Muscle layer of colon (tissue), 2 donors: ENCODE data around the gene SAMD4A.

ENCODE experiments used
- H3K27ac ChIP-seq: one replicate; pipeline ENCODE4 v1.7.0; 2013; ENCODE audit warnings: low read depth, mild to moderate bottlenecking, low read length, moderate library complexity
- H3K27me3 ChIP-seq, 2 donors: one replicate each; pipeline ENCODE4 v1.7.0; 2013; ENCODE audit warnings: low read length in 2 of 2, mild to moderate bottlenecking in 2 of 2; ENCODE audit not compliant: insufficient read depth in 2 of 2, control insufficient read depth in 1 of 2
- H3K36me3 ChIP-seq: one replicate; pipeline ENCODE4 v1.7.0; 2013; ENCODE audit warnings: mild to moderate bottlenecking, low read length; ENCODE audit not compliant: insufficient read depth
- H3K4me1 ChIP-seq: one replicate; pipeline ENCODE4 v1.7.0; 2013; ENCODE audit warnings: mild to moderate bottlenecking, low read length; ENCODE audit not compliant: insufficient read depth
- H3K4me3 ChIP-seq, 2 donors: one replicate each; pipeline ENCODE4 v1.7.0; 2013; ENCODE audit warnings: low read length in 2 of 2, low read depth in 1 of 2, mild to moderate bottlenecking in 1 of 2, moderate library complexity in 1 of 2
- H3K9ac ChIP-seq: one replicate; pipeline ENCODE4 v1.7.0; 2013; ENCODE audit warnings: low read length
- H3K9me3 ChIP-seq: one replicate; pipeline ENCODE4 v1.7.0; 2013; ENCODE audit warnings: mild to moderate bottlenecking, low read length
- donor health status: abdominal sarcoma.
- donor health status: Adenocarcinoma of cecum.

SAMD4A gene

GRCh38 chr14:54689928-54690327, 123.0 kb downstream of the SAMD4A start:
- Histone ChIP-seq H3K4me3 (no peak overlapping the region), H3K27ac (peak overlapping the region; percentile 60), H3K4me1 (peaks cover 62% of the 10 kb centered on the region)

GRCh38 chr14:54690887-54691286, 124.0 kb downstream of the SAMD4A start:
- Histone ChIP-seq H3K27me3 (no peaks in the 10 kb centered on the region), H3K4me3 (no peak overlapping the region), H3K36me3 (no peaks in the 10 kb centered on the region), H3K9ac (no peak overlapping the region), H3K27ac (peak overlapping the region; percentile 60), H3K4me1 (peaks cover 58% of the 10 kb centered on the region), H3K9me3 (no peaks in the 10 kb centered on the region)

More at GRCh38 chr14:54689928-54690327, 123.0 kb downstream of the SAMD4A start:
- no peaks in the 10 kb centered on the region for H3K36me3 ChIP-seq
- H3K9me3 ChIP-seq, result no peaks in the 10 kb centered on the region
- no peaks in the 10 kb centered on the region for H3K27me3 ChIP-seq
- H3K9ac ChIP-seq, result no peak overlapping the region

GRCh38 chr14:54691525-54692283, 124.8 kb downstream of the SAMD4A start:
- Histone ChIP-seq H3K4me3 (no peak overlapping the region), H3K27me3 (no peaks in the 10 kb centered on the region), H3K4me1 (peaks cover 50% of the 10 kb centered on the region), H3K27ac (no peak overlapping the region), H3K9me3 (no peaks in the 10 kb centered on the region), H3K9ac (no peak overlapping the region), H3K36me3 (no peaks in the 10 kb centered on the region)

- Histone ChIP-seq H3K9me3 (no peaks in the 10 kb centered on the region), H3K4me3 (no peak overlapping the region), H3K36me3 (no peaks in the 10 kb centered on the region), H3K27me3 (no peaks in the 10 kb centered on the region), H3K4me1 (peaks cover 43% of the 10 kb centered on the region), H3K9ac (no peak overlapping the region), H3K27ac (no peak overlapping the region)
Measured at GRCh38 chr14:54692284-54692772, 125.4 kb downstream of the SAMD4A start.

GRCh38 chr14:54693761-54694160, 126.8 kb downstream of the SAMD4A start:
- Histone ChIP-seq H3K36me3 (no peaks in the 10 kb centered on the region), H3K9ac (no peak overlapping the region), H3K27me3 (no peaks in the 10 kb centered on the region), H3K4me3 (no peak overlapping the region), H3K9me3 (no peaks in the 10 kb centered on the region), H3K27ac (no peak overlapping the region), H3K4me1 (peaks cover 40% of the 10 kb centered on the region)

GRCh38 chr14:54695196-54695595, 128.3 kb downstream of the SAMD4A start:
- Histone ChIP-seq H3K4me3 (no peak overlapping the region), H3K36me3 (no peaks in the 10 kb centered on the region), H3K9ac (no peak overlapping the region), H3K9me3 (no peaks in the 10 kb centered on the region), H3K4me1 (peaks cover 53% of the 10 kb centered on the region), H3K27ac (no peak overlapping the region), H3K27me3 (no peaks in the 10 kb centered on the region)

- no peaks in the 10 kb centered on the region for H3K9me3 ChIP-seq
- H3K36me3 ChIP-seq, result peaks cover under 1% of the 10 kb centered on the region
- H3K9ac ChIP-seq, result no peak overlapping the region
- no peaks in the 10 kb centered on the region for H3K27me3 ChIP-seq
- H3K27ac ChIP-seq, result peak overlapping the region; percentile 31
- H3K4me1 ChIP-seq, result peaks cover 40% of the 10 kb centered on the region
- no peak overlapping the region for H3K4me3 ChIP-seq
Measured at GRCh38 chr14:54697001-54697400, 130.1 kb downstream of the SAMD4A start.

- no peak overlapping the region for H3K4me3 ChIP-seq
- H3K36me3 ChIP-seq, result peaks cover 7% of the 10 kb centered on the region
- H3K4me1 ChIP-seq, result peaks cover 33% of the 10 kb centered on the region
- no peaks in the 10 kb centered on the region for H3K9me3 ChIP-seq
- no peaks in the 10 kb centered on the region for H3K27me3 ChIP-seq
- no peak overlapping the region for H3K27ac ChIP-seq
- no peak overlapping the region for H3K9ac ChIP-seq
Measured at GRCh38 chr14:54697803-54698202, 130.9 kb downstream of the SAMD4A start.

- Histone ChIP-seq H3K27ac (peak overlapping the region; percentile 54), H3K9me3 (no peaks in the 10 kb centered on the region), H3K36me3 (peaks cover 7% of the 10 kb centered on the region), H3K9ac (no peak overlapping the region), H3K4me1 (peaks cover 38% of the 10 kb centered on the region), H3K4me3 (no peak overlapping the region), H3K27me3 (no peaks in the 10 kb centered on the region)
Measured at GRCh38 chr14:54698501-54698900, 131.6 kb downstream of the SAMD4A start.

- Histone ChIP-seq H3K27ac (peak overlapping the region; percentile 54), H3K9me3 (no peaks in the 10 kb centered on the region), H3K27me3 (no peaks in the 10 kb centered on the region), H3K9ac (no peak overlapping the region), H3K4me1 (peaks cover 40% of the 10 kb centered on the region), H3K4me3 (no peak overlapping the region), H3K36me3 (peaks cover 7% of the 10 kb centered on the region)
Measured at GRCh38 chr14:54698966-54699530, 132.1 kb downstream of the SAMD4A start.

- H3K36me3 ChIP-seq, result peaks cover 7% of the 10 kb centered on the region
- H3K27me3 ChIP-seq, result no peaks in the 10 kb centered on the region
- no peak overlapping the region for H3K9ac ChIP-seq
- H3K9me3 ChIP-seq, result no peaks in the 10 kb centered on the region
- H3K27ac ChIP-seq, result no peak overlapping the region
- H3K4me1 ChIP-seq, result peaks cover 36% of the 10 kb centered on the region
- H3K4me3 ChIP-seq, result no peak overlapping the region
Measured at GRCh38 chr14:54699735-54700134, 132.8 kb downstream of the SAMD4A start.
